ENCODE data around the gene HAO2. TPM values are rescaled to one million over a fixed set of nuclear protein-coding genes. Genes with fewer than 3 reads are reported as not detected.

HAO2 gene
- total RNA-seq, 1 donor from 2014 or later, result not detected

GRCh38 chr1:119409731-119410130, 41.1 kb downstream of the HAO2 start:
- H3K9me3 ChIP-seq, result peaks cover 3% of the 10 kb centered on the region
- ATAC-seq (no peak), DNase-seq (no peak)
- no peaks in the 10 kb centered on the region for H3K36me3 ChIP-seq
- H3K4me1 ChIP-seq, result no peaks in the 10 kb centered on the region
- H3K4me3 ChIP-seq, result no peak overlapping the region
- no peak for TF ChIP-seq CTCF (IDR thresholded peaks at IDR 0.05)
- intact Hi-C loops (cut with DNase I), result no loop called here
- no peak overlapping the region for H3K27ac ChIP-seq
- H3K27me3 ChIP-seq (ENCODE audit: low read depth), result no peaks in the 10 kb centered on the region

GRCh38 chr1:119410961-119411360, 42.4 kb downstream of the HAO2 start:
- no peaks in the 10 kb centered on the region for H3K4me1 ChIP-seq
- no peak overlapping the region for H3K27ac ChIP-seq
- intact Hi-C loops (cut with DNase I), result no loop called here
- ATAC-seq (no peak), DNase-seq (no peak)
- H3K36me3 ChIP-seq, result no peaks in the 10 kb centered on the region
- no peaks in the 10 kb centered on the region for H3K27me3 ChIP-seq (ENCODE audit: low read depth)
- no peak for TF ChIP-seq CTCF (IDR thresholded peaks at IDR 0.05)
- peaks cover 3% of the 10 kb centered on the region for H3K9me3 ChIP-seq
- no peak overlapping the region for H3K4me3 ChIP-seq

- H3K27ac ChIP-seq, result no peak within 1 kb of the TSS
- no peaks in the 10 kb centered on the region for H3K36me3 ChIP-seq
- DNase-seq (no peak), ATAC-seq (no peak)
- H3K4me3 ChIP-seq, result no peak within 1 kb of the TSS
- no peaks in the 10 kb centered on the region for H3K4me1 ChIP-seq
- no peaks in the 10 kb centered on the region for H3K9me3 ChIP-seq
- intact Hi-C loops (cut with DNase I), result no loop called here
- no peak for TF ChIP-seq CTCF (IDR thresholded peaks at IDR 0.05)
- no peaks in the 10 kb centered on the region for H3K27me3 ChIP-seq (ENCODE audit: low read depth)
Measured at GRCh38 chr1:119414950-119415349, 46.4 kb downstream of the HAO2 start, which contains the start of gene HSD3B2. TSS of gene HSD3B2 (plus strand) at chr1:119415150. CDS start at chr1:119415420, 270 bp downstream.

- no peak for ATAC-seq
- H3K9me3 ChIP-seq, result no peaks in the 10 kb centered on the region
- no peak for DNase-seq
- H3K4me3 ChIP-seq, result no peak overlapping the region
- no peak overlapping the region for H3K27ac ChIP-seq
- no peaks in the 10 kb centered on the region for H3K27me3 ChIP-seq (ENCODE audit: low read depth)
- no peak for TF ChIP-seq CTCF (IDR thresholded peaks at IDR 0.05)
- intact Hi-C loops (cut with DNase I), result no loop called here
- no peaks in the 10 kb centered on the region for H3K36me3 ChIP-seq
- no peaks in the 10 kb centered on the region for H3K4me1 ChIP-seq
Measured at GRCh38 chr1:119416006-119416640, 47.5 kb downstream of the HAO2 start.

GRCh38 chr1:119419109-119419508, 50.5 kb downstream of the HAO2 start:
- no peaks in the 10 kb centered on the region for H3K27me3 ChIP-seq (ENCODE audit: low read depth)
- no peak for ATAC-seq
- H3K4me3 ChIP-seq, result no peak overlapping the region
- intact Hi-C loops (cut with DNase I), result no loop called here
- no peaks in the 10 kb centered on the region for H3K4me1 ChIP-seq
- no peak for DNase-seq
- no peaks in the 10 kb centered on the region for H3K36me3 ChIP-seq
- H3K9me3 ChIP-seq, result no peaks in the 10 kb centered on the region
- no peak overlapping the region for H3K27ac ChIP-seq
- TF ChIP-seq CTCF (IDR thresholded peaks at IDR 0.05), result no peak
